ENCODE measurements around the gene FOXN4.
A peak's percentile ranks its signal among the peaks of the same experiment; 100 is the strongest.

FOXN4 gene

DNA sequence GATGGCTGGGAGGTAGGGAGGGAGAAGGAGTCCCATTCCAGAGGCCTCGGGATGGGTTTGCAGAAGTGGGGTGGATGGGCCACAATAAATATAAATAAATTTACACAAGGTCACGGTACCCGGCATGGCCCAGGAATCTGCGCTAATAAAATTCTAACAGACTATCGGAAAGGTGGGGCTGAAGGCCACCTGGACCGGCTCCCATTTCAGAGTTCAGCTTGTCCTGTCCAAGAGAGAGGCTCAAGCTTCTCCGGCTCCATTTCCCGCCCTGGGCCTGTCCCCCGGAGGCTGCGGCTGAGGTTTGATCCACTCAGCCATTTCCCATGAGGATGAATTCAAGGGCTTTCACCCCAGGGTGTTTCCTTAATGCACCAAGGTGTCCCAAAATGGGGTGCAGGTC lies 30.2 kb downstream of the FOXN4 start:
- no peak for DNase-seq

GRCh38 chr12:109277899-109278762 lies 31.0 kb downstream of the FOXN4 start:
- peak; percentile 67 for DNase-seq

DNA sequence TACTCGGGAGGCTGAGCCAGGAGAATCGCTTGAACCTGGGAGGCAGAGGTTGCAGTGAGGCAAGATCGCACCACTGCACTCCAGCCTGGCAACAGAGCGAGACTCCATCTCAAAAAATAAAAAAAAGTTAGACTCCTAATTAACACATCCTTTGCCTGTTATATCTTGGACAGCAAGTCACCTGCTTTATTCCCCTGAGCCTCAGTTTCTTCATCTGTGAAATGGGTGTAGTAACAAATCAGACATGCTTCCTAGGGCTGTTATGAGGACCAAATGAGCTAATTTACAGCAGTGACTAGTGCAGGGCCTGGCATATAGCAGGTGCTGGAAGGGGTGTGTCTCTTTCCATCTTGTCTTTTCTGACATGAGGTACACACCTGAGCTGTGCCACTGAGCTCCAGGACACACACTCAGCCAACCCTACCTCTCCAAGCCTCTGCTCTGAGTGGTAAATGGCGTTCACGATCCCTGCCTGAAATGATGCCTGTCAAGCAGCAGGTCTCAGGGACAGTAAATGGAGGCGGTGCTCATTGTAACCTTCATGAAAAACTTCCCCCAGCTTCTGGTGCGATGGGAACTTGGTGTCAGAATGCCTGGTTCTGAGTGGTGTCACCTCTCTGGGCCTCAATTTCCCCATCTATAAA lies 31.7 kb downstream of the FOXN4 start:
- no peak for DNase-seq

DNA sequence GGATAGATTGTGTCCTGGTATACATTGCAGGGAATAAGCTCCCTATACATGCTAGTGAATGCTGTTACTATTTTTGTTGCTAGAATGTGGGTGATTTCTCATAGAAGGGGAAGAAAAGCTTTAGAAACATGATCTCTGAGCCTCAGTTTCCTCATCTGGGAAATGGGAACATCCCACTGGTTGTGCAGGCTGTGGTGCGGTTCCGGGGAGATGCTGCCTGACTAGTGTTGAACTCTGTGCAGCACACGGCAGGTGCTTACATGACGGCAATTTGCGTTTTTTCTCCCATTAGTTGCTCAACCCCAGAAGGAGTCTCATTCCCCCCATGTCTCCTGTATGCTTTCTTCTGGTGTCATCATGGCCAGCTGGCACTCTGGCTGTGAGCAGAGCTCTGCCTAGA lies 32.9 kb downstream of the FOXN4 start:
- no peak for DNase-seq

GRCh38 chr12:109275173-109275572 lies 33.9 kb downstream of the FOXN4 start:
- DNase-seq, result no peak

DNA sequence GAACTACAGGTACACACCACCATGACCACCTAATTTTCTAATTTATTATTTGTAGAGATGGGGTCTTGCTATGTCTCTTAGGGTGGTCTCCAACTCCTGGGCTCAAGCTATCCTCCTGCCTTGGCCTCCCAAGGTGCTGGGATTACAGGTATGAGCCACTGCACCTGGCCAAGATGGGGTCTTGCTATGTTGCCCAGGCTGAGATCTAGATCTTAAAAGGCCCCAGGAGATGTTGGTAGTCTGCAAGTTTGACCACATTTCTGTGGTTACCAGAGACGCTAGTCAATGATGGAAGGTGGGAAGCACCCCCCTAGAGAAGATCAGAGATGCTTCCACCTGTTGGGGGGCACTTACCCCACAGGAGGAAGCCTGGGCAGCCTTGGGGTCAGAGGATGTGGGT lies 34.7 kb downstream of the FOXN4 start:
- DNase-seq, result no peak

DNA sequence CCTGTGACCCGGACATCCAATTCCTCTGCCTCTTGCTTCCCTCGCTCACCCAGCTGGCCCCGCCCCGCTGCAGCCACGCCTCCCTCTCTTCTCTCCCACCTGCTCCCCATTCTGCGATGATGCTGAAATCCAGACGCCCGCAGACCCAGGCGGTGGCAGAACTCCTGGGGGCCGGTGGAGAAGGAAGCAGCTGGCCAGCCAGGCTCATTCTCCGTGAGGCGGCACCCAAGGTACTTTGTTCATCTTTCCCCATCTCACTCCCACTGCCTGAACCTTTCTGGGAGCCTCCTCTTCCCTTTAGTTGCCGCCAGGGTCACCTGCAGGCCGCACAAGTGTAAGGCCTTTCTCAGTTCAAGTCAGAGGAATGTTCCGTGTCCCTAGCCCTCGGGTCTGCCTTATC lies 35.7 kb downstream of the FOXN4 start:
- peak; percentile 69 for DNase-seq

DNA sequence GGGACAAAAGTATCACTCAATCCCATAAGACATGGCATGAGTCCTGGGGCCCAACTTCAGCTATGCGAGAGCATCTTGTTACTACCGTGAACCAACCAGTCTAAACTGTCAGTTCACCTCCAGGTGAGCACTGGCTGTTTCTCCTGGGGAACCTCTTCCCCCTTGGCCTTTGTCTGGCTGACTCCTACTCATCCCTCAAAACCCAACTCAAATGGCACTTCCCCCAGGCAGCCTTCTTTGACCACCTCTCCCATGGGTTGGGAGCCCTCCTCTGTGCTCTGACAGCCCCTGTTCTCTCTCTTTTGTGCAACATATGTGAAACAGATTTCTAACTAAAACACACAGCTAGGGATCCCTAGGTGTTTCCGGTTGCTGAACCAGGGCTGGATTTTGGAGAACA lies 37.7 kb downstream of the FOXN4 start:
- DNase-seq, result no peak

- no peak for DNase-seq
Measured at GRCh38 chr12:109270494-109270893, 38.6 kb downstream of the FOXN4 start.

DNA sequence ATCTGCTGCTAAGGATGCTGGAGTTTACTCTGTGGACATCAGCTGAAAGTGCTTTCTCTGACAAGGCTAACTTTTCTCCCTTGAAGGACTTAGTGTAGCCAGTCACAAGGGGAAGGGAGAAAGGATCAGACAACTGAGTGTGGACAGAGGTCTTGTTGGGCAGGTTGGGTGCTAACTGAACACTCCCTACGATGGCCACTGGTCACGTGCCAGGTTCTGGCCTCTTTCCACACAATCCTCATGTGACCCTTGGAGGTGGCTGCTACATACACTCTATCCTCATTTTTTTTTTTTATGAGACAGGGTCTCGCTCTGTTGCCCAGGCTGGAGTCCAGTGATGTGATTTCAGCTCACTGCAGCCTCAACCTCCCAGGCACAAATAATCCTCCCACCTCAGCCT lies 39.7 kb downstream of the FOXN4 start:
- no peak for DNase-seq

DNA sequence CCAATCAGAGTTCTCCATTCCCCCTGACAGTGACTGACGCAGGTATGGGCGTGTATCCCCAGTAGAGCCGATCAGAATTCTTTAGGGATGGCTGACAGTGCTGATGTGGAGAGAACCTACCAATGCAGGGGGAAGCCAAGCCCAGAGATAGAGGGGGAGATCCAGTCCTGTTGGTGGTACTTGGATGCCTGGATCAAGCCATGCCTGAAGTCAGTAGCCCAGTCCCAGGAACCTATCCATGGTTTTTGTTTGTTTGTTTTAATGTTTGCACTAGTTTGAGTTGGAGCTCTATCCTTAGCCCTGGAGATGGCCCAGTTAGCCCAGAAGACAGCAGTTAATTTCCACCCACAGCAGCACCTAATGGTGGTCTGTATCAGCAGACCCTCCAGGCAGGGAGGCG lies 40.2 kb downstream of the FOXN4 start:
- no peak for DNase-seq

- no peak for DNase-seq
Measured at GRCh38 chr12:109267361-109267760, 41.7 kb downstream of the FOXN4 start.

DNA sequence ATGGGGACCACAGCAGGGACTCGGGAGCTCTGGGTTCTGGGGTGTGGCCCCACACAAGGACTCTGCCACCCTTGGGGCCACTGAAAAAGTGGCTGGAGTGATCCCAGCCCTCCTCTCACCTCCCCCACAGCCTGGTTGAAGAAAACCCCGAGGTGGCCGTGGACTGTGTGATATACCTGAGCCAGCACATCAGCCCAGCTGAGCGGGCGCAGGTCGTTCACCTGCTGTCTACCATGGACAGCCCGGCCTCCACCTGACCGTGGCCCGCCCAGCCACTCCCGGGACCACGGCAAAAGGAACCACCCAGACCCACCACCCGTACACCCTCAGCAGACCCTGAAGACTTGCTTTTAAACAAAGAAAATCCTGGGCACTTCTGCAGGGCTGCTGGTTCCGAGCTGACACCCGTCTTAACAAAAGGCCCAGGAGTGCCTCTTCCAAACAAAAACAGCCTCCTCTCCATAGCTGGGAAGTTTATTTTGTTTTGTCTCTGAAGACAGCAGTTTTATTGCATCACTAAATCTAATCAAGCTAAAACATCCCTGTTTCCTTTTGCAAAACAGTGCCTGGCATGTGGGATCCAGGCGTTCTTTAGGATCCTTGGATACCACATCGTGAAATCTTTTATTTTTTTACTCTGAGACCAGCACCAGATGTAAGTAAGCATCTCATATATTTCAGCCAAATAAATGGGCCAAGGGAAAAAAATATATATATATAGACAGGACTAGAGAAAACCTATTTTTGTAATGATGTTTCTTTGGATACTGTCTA lies 42.8 kb downstream of the FOXN4 start:
- DNase-seq, result no peak

GRCh38 chr12:109264943-109265650 lies 44.0 kb downstream of the FOXN4 start:
- DNase-seq, result no peak

DNA sequence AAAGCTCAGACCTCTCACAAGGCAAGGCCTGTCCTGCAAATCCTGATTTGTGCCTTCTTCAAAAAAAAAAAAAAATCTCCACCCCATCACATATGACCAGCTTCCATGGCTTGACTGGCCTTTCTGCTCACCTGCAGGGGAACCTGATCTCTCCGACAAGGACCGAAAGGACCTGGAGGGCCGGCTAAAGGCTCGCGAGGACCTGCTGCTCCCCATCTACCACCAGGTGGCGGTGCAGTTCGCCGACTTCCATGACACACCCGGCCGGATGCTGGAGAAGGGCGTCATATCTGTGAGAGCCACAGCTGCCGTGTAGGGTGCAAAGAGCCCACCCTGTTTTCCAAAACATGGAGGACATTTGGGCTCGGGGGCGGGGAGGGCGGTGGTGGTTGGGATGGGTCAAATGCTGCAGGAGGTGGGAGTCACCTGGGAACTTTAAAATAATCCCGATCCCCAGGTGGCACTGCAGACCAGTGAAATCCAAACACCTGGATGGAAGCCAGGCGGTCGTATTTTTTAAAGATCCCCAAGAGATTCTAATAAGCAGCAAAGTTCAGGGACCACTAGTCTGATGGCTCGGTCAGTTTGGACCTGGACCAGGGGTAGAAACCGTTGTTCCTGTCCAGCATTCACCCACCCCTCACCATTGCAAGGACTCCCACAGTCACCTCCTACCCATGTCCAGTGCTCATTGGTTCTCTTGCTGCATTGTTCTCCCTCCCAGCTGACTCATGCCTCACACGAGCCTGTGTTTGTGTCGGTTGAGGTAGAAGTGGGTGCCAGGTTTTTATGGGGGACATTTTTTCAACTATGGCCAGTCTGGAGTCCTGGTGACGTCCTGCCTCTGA lies 44.8 kb downstream of the FOXN4 start:
- DNase-seq, result peak; percentile 71

- no peak for DNase-seq
Measured at GRCh38 chr12:109263439-109263838, 45.6 kb downstream of the FOXN4 start.

GRCh38 chr12:109261939-109262338 lies 47.1 kb downstream of the FOXN4 start:
- DNase-seq, result no peak

GRCh38 chr12:109261087-109261486 lies 48.0 kb downstream of the FOXN4 start:
- DNase-seq, result no peak

DNA sequence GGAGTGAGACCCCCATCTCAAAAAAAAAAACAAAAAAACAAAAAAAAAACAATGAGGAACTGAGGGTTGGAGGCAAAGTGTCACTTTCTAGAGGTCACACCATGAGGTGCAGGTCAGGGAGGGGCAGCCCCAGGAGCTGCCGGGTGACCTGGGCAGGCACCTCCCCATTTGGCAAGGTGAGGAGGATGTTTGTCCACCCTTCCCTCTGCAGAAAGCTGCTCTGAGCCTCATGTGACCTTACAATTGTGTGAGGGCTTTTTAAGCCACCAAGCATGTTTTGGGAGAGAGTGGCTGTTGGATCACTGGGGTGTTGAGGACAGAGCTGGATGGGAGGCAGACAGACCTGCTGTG lies 49.6 kb downstream of the FOXN4 start:
- DNase-seq, result no peak

GRCh38 chr12:109258607-109259544 lies 50.2 kb downstream of the FOXN4 start:
- DNase-seq, result no peak

- no peak for DNase-seq
Measured at GRCh38 chr12:109258201-109258600, 50.9 kb downstream of the FOXN4 start.

All from DMS153 (cell line).